ENCODE results near the gene SP4.

The SP4 gene

DNA sequence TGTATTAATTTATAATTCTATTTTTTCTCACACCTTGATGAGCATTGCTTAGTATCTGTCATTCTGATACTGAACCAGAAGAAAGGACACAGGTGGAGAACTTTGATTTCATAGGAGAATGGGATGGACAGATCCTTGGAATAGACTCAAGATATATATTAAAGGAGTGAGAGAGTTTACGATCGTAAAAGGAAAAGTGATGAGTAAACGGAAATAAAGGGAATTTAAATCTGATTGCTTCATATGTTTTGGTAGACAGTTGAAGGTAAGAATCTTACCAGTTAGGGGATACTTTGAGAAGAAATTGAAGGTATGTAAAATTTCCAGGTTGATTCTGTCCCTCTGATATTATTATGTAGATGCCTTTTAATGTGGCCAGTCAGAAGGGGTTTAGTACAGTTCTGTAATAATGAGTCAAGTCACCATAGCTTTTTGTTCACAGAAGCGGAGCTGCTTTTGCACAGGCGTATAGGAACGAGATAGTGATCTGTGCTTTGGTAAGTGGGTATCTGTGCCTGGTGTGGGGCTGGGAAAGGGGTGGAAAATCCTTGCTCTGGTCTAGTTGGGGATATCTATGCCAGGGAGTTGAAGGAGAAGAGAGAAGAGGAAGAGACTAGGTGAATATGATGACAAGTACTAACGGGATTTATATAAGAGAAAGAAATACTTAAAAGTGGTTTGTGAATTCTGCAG lies 15.4 kb downstream of the SP4 start:
- DNase-seq, result no peak

GRCh38 chr7:21448974-21449373 lies 21.1 kb downstream of the SP4 start:
- DNase-seq (no peak), ATAC-seq (no peak)

More for the DNA sequence above, 15.4 kb downstream of the SP4 start:
- ATAC-seq, result no peak

DNA sequence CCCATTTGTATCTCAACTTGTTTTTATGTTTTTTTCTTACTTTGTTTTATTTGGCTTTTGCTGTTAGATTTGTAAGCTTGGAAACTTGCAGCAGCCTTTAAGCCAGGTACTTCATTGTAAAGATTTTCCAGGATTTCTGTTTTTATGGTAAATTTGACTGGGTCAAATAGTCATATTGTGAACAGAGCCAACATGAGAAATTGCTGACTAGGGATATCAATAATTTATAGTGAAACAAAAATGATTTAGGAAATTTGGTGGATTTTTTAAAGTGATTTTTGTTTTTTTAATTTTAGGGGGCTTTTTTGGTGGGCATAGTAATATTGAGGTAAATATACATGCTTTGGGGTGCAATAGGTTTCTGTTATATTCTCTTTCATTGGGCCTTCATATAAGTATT lies 22.2 kb downstream of the SP4 start:
- no peak for ATAC-seq
- no peak for DNase-seq

- ATAC-seq (no peak), DNase-seq (no peak)
Measured at GRCh38 chr7:21450941-21451340, 23.1 kb downstream of the SP4 start.

- ATAC-seq (no peak), DNase-seq (no peak)
Measured at GRCh38 chr7:21454182-21454581, 26.3 kb downstream of the SP4 start.

GRCh38 chr7:21454906-21455305 lies 27.0 kb downstream of the SP4 start:
- no peak for DNase-seq

GRCh38 chr7:21461282-21461681 lies 33.4 kb downstream of the SP4 start:
- ATAC-seq (no peak), DNase-seq (no peak)

More at GRCh38 chr7:21454906-21455305, 27.0 kb downstream of the SP4 start:
- ATAC-seq, result no peak

DNA sequence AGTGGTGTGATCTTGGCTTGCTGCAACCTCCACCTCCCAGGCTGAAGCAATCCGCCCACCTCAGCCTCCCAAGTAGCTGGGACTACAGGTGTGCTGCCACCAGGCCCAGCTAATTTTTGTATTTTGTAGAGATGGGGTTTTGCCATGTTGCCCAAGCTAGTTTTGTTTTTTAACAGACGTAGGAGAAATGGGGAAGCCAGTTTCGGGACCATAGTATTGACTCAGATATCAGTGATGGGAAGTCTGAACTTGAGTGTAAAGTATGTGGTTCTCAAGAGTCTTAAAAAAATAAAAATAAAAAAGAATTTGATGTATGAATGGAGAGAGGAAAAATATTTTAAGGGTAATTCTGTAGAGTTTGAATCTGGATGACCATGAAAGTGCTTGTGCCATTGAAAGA lies 34.2 kb downstream of the SP4 start:
- no peak for ATAC-seq

GRCh38 chr7:21463524-21463923 lies 35.6 kb downstream of the SP4 start:
- ATAC-seq (no peak), DNase-seq (no peak)

More for the DNA sequence above, 34.2 kb downstream of the SP4 start:
- no peak for DNase-seq

GRCh38 chr7:21468969-21469368 lies 41.1 kb downstream of the SP4 start:
- DNase-seq (no peak), ATAC-seq (no peak)

DNA sequence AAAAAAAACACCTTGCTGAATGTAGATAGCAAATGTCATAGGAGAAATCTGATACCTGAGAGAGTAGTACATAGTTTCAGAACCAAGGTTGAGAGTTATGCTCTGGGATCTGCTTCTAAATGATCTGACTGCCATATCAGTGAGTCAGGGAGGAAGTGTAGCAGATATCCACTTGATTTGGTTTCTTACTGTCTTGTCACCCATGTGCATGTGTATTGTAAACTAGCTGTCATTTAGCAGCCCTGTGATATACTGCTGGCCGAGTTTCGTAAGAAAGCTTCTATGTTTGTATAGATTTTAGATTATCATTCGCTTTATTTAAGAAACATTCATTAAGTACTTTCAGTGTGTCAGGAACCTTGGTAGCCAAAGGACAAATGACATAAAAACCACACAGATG lies 42.0 kb downstream of the SP4 start:
- no peak for ATAC-seq

GRCh38 chr7:21472029-21472428 lies 44.1 kb downstream of the SP4 start:
- DNase-seq, result no peak
- no peak for ATAC-seq

More for the DNA sequence above, 42.0 kb downstream of the SP4 start:
- no peak for DNase-seq

GRCh38 chr7:21476429-21476828 lies 48.5 kb downstream of the SP4 start:
- DNase-seq (no peak), ATAC-seq (no peak)

GRCh38 chr7:21480693-21481403 lies 53.0 kb downstream of the SP4 start:
- ATAC-seq (no peak), DNase-seq (no peak)

DNA sequence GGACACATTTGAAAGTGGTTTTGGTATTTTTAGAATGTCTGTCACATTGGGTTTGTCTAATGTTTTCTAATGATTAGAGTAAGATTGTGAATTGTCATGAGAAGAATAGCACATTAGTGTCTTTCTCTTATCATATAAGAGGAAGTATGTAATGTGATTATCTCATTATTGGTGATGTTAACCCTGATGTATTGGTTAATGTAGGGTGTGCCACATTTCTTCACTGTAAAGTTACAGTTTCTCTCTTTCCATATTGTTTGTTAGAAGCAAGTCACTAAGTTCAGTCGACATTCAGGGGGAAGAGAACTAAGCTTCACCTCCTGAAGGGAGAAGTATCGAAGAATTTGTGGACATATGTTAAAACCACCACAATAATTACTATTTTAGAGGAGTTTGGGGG lies 58.6 kb downstream of the SP4 start:
- ATAC-seq, result no peak
- DNase-seq, result no peak

DNA sequence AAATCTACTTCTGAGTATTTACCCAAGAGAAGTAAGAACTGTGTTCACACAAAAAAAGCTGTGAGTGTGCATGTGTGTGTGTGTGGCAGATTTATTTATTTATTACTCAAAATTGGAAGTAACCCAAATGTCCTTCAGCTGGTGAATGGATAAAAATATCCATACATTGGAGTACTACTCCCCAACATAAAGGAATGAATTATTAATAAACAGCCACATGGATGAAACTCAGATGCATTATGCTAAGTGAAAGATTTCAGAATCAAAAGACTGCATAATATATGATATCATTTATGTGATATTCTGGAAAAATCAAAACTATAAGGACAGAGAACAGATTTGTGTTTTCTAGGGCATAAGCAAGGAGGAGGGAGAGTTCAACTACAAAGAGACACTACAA lies 67.8 kb downstream of the SP4 start:
- DNase-seq, result no peak
- no peak for ATAC-seq

- no peak for DNase-seq
- no peak for ATAC-seq
Measured at GRCh38 chr7:21497072-21497471, 69.2 kb downstream of the SP4 start.

- no peak for DNase-seq
- ATAC-seq, result no peak
Measured at GRCh38 chr7:21500117-21500832, 72.4 kb downstream of the SP4 start.

DNA sequence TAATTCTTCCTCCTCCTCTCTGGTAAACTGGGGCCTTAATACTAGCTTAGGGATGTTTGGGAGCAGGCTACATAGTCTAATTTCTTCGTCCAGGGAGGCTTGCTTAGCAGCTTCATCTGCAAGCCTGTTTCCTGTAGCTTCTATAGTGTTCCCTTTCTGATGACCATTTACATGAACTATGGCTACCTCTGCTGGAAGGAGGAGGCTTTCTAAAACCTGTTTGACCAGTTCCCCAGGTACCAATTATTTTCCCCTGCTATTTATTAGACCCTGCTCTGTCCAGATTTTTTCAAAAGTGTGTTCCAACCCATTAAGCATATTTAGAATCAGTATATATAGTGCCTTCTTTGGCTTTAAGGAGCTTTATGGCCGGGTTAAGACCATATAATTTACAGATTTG lies 76.1 kb downstream of the SP4 start:
- ATAC-seq (no peak), DNase-seq (no peak)

- ATAC-seq, result no peak
Measured at GRCh38 chr7:21507627-21508343, 79.9 kb downstream of the SP4 start.

GRCh38 chr7:21508538-21508937 lies 80.7 kb downstream of the SP4 start:
- DNase-seq (no peak), ATAC-seq (no peak)

More at GRCh38 chr7:21507627-21508343, 79.9 kb downstream of the SP4 start:
- DNase-seq, result peak; percentile 41

- no peak for ATAC-seq
- no peak for DNase-seq
Measured at GRCh38 chr7:21514062-21514461, 86.2 kb downstream of the SP4 start.

DNA sequence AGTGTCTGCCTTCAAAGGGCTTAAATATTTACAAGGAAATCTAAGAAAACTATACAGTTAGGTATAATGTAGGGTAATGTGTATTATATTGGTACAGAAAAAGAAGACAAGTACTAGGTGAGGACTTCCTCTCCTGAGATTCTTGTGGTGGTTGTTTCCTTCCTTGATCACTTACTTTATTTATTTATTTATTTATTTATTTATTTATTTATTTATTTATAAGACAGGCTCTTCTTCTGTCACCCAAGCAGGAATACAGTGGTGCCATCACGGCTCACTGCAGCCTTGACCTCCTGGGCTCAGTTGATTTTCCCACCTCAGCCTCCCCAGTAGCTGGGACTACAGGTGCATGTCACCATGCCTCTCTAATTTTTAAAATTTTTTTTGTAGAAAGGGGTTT lies 96.8 kb downstream of the SP4 start:
- DNase-seq, result no peak
- ATAC-seq, result no peak

All from stimulated activated naive CD8-positive, alpha-beta T cell treated with anti-CD3 and anti-CD28 coated beads, Interleukin-15, Interleukin-2, amounts not matched to agents 100 U/mL and 50 U/mL, for 24 hours (primary cell).